ENCODE data around the gene IFNGR1.

GRCh38 chr6:137229075-137229759, 10.0 kb upstream of the IFNGR1 start:
- TF ChIP-seq CTCF (conservative IDR thresholded peaks at IDR 0.05), result no peak
- no peak for TF ChIP-seq EZH2 (IDR thresholded peaks at IDR 0.05; ENCODE audit: low read depth)

Measured in PC-9 (cell line).